NCI-H2107 (cell line): ENCODE measurements around the gene LYSMD1.
A peak's percentile ranks its signal among the peaks of the same experiment; 100 is the strongest.
"Not testable (repeated sequence)": the region's sequence is repeated elsewhere in the genome, so short reads cannot be mapped to it uniquely, and the experiment has no call there.

Experiments used
- DNase-seq: peaks from one replicate; lab custom pipeline; 2025; lab: John Stamatoyannopoulos, UW

Gene LYSMD1

DNA sequence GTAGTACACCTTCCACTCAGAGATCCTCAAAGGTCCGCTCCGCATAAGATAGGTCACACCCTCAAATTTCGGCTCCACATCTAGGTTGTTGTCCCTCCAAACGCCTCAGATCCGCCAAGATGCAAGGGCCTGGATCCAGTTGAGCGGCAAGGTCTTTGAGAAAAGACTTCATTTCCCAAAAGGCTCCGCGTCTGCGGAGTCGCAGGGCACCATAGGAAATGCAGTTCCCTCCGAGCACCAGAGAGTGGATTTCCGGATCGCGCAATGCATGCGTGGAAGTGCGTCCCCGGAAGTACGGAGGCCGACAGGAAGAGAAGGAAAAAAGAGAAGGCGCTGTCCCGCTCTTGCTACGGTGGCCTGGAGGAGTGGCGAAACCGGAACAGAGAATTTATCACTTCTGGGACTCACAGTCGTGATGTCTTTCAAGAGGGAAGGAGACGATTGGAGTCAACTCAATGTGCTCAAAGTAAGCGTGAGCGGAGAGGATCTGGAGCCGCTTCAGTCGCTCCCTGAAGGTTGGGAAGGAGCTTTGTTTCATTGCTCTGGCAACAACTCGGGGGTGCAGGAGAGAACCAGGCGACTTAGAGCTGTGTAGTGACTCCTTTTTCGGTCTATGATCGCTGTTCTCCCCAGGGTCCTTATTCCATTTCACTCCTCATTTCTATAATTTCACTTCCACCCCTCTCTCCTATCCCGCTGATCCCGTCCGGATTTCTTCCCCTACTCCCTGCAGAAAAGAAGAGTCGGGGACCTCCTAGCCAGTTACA lies at the start of gene LYSMD1, which contains the start of gene SCNM1:
Gene LYSMD1, minus strand, starts transcription at position 165 of the 767 bp plus-strand sequence. CDS start 644 bp downstream, outside the sequence.
Gene SCNM1, plus strand, starts transcription at position 407 of the 767 bp plus-strand sequence. Its CDS starts 9 bp downstream, at position 416.
- DNase-seq = peak; percentile 97

DNA sequence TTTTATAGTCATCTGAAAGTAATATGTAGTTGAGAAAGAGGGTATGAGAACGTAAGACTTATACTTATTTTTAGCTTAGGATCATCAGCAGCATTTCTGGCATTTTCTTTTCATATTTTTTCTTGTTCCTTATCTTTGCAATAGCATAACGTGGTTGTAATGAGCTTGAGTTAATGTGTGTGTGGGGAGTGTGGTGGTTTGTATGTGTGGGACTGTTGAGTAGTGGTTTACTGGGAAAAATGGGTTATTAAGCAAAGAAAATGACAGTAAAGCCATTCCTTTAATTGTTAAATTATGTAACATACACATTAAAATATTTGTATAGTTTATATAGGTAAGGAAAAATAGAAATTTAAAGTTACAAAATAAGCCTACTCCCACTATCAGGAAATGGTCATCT lies 47.9 kb upstream of the LYSMD1 start:
- no peak for DNase-seq

- no peak for DNase-seq
These were observed 46.4 kb upstream of the LYSMD1 start for GRCh38 chr1:151211972-151212705.

DNA sequence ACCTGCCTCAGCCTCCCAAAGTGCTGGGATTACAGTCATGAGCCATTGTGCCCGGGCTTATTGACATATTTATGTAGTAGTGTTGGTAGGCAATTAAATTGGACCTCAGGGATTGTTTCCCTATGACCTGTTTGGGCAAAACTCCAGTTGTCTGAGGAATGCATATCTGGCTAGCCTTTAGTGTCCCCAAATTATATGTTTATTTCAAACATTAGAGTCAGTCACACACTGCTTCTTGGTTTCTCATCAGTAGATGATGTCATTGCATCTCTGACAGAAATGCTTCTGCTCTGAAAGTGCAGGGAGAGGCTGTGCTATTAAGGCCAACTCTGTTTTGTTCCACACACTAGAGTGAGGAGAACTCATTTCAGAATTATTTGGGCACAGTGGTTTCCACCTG lies 45.1 kb upstream of the LYSMD1 start:
- DNase-seq = no peak

DNA sequence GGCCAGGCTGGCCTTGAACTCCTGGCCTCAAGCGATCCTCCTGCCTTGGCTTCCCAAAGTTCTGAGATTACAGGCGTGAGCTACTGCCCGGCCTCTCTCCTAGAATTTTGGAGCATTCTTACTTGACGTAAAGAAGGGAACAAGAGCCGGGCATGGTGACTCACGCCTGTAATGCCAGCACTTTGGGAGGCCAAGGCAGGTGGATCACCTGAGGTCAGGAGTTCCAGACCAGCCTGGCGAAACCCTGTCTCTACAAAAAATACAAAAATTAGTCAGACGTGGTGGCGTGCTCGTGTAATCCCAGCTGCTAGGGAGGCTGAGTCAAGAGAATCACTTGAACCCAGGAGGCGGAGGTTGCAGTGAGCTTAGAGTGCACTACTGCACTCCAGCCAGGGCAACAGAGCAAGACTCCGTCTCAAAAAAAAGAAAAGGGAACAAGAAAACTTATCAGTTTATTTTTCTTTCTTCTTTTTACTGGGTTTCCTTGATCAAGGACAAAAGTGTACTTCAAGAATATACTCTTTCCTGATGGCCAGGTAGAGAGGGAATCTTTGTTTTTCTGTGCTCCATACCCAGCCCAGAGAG lies 39.8 kb upstream of the LYSMD1 start:
- not testable (repeated sequence) for DNase-seq

GRCh38 chr1:151199873-151200581 lies 34.3 kb upstream of the LYSMD1 start:
- no peak for DNase-seq

- DNase-seq = peak; percentile 99
These were observed 32.8 kb upstream of the LYSMD1 start, which contains the start of gene PIP5K1A for GRCh38 chr1:151198254-151199127. PIP5K1A (plus strand) TSS chr1:151198552; CDS start chr1:151198997, 445 bp downstream.

- no peak for DNase-seq
These were observed 32.2 kb upstream of the LYSMD1 start for GRCh38 chr1:151197863-151198253.

DNA sequence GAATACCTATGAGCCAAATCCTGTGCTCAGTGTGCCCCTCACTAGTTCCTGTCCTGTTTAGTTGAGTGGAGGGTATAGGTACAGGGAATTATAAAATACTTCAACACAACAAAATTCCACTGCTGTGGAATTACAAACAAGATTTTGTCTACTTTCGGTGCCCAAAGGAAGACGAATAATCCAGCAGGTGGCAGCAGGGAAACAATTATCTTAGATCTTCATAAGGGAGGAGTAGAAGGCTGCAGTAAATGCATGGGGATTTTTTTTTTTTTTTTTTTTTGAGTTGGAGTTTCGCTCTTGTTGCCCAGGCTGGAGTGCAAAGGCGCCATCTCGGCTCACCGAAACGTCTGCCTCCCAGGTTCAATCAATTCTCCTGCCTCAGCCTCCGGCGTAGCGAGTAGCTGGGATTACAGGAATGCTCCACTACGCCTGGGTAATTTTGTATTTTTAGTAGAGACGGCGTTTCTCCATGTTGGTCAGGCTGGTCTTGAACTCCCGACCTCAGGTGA lies 30.6 kb upstream of the LYSMD1 start:
- DNase-seq = peak; percentile 60

GRCh38 chr1:151194894-151195594 lies 29.3 kb upstream of the LYSMD1 start:
- DNase-seq = not testable (repeated sequence)

DNA sequence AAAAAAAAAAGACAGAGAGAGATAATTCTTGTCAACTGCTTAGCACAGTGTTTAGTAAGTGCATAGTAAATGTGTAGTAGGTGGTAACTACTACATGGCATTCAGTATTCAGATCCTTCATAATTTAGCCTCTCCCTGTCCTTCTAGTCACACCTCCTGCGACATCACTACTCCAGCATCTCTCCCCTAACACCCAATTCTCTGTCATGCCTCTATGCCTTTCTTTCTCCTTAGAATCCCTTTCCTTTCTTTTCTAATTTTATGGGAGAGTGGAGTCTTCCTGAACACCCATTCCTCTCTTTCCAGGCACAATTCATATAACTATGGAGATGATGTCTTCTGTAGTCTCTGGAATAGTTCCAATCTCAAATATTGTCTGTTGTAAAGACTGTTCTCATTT lies 28.2 kb upstream of the LYSMD1 start:
- DNase-seq = no peak

DNA sequence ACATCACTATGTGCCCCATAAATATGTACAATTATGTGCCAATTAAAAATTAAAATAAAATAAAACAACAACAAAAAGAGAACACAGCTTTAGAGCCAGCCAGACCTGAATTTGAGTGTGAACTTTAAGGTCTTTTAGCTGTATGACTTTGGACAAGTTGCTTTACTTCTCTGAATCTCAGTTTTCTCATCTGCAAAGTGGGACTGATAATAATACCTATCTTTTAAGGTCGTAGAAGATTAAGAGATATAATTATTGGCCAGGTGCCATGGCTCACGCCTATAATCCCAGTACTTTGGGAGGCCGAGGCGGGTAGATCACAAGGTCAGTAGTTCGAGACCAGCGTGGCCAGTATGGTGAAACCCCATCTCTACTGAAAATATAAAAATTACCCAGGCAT lies 27.6 kb upstream of the LYSMD1 start:
- no peak for DNase-seq

DNA sequence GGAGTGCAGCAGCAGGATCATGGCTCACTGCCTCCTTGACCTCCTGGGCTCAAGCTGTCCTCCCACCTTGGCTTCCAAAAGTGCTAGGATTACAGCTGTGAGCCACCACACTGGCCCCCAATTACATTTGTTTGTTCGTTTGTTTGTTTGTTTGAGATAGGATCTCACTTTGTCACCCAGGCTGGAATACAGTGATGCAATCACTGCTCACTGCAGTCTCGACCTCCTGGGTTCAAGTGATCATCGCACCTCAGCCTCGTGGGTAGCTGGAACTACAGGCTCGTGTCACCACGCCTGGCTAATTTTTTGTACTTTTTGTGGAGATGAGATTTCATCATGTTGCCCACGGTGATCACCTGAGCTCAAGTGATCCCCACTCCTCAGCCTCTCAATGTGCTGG lies 26.3 kb upstream of the LYSMD1 start:
- no peak for DNase-seq

DNA sequence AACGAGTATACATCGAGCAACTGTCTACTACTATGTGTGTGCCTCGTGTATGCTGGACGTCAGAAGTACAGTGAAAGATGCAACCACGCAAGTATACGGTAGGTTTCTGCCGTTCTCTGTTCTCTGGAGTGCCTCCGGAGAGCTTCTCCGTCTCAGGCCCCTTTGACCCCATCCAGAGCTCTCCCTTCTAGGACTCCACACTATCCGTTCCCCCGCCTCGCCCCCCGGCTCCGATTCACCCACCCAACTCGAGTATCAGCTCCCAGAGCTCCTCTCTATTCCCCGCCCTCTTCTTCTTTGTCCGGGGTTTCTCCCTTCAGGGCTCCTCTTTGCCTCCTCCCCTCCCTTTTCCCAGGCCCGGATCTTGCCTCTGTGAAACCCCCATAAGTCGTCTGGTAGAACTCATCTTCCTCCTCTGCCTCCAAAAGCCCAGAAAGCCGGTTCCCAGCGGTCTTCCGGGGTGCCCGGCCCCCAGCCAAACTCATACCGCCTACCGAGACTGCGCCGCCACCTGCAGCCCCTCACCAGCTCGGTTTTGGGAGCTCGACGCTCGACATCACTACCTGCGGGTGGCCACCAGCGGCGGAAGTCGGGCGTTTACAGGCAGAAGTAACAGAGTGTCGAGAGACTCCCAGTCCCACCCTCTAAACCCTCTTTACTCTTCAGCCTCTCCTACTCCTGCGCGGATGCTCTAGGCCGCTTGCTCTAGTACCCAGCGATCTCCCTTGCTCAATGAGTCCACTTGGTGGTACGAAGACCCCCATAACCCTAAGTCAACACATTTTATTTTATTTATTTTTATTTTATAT lies 24.1 kb upstream of the LYSMD1 start, which contains the start of gene VPS72:
Gene VPS72, minus strand, starts transcription at position 561 of the 809 bp plus-strand sequence. Its CDS starts 76 bp downstream, at position 485.
- DNase-seq = peak; percentile 84

DNA sequence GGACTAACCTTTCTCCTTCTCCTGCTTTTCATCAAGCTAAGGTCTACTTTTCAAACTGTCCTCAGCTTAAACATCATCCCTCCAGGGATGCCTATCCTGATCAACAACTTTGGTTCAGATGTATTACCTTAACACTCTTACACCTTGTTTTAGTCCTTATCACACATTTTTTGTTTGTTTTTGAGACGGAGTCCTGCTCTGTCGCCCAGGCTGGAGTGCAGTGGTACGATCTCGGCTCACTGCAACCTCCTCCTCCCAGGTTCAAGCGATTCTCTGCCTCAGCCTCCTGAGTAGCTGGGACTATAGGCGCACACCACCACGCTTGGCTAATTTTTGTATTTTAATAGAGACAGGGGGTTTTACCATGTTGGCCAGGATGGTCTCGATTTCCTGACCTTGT lies 23.0 kb upstream of the LYSMD1 start:
- not testable (repeated sequence) for DNase-seq

DNA sequence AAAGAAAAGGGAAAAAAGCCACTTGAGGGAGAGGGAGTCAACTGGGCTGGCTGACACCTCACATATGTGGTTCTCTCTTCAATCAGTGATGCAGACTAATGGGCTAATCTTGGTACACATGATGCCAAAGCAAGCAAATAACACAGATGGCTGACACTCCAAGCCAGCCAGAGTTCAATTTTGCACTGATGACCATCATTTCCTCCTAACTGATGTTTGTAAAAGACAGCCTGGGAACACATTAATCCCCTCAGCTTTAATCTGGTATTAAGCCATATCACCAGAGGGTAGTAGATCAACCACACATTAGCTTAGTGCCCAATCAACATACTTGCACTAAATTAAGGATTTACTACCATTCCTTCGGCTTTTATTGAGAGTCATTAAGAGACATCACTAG lies 21.5 kb upstream of the LYSMD1 start:
- DNase-seq = no peak

GRCh38 chr1:151184211-151184610 lies 18.5 kb upstream of the LYSMD1 start:
- no peak for DNase-seq

- DNase-seq = no peak
These were observed 10.9 kb upstream of the LYSMD1 start for GRCh38 chr1:151176514-151177045.

DNA sequence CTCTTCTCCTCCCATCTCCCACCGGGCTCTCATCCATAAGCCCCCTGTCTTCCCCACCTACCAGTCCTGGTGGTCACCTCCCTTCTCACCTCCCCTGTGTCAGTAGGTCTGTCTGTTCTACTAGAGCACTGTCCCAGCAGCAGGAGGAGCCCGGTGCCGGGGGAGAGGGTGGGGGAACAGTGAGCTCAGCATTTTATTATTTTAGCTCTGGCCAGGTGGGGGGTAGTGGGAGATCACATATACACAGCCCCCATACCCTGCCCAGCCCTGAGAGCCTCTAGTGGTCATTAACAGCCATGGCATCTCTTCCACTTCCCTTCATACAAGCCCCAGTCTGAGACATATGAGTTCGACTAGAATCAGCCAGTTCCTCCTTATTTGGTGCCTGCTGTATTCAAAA lies 10.2 kb upstream of the LYSMD1 start, which contains the start of gene TMOD4:
Gene TMOD4, minus strand, starts transcription at position 119 of the 400 bp plus-strand sequence. CDS start 1,106 bp downstream, outside the sequence.
- DNase-seq = no peak
